ENCODE data around the gene COMMD1.

GRCh38 chr2:61961231-61961901 lies 55.9 kb downstream of the COMMD1 start:
- no peak for TF ChIP-seq CTCF (IDR thresholded peaks at IDR 0.05; ENCODE audit: extremely low read depth in 1 of 2, insufficient read depth in 1 of 2, low read depth in 1 of 2, low read length in 2 of 2)
- no peak for TF ChIP-seq POLR2A (IDR thresholded peaks at IDR 0.05; ENCODE audit: low read depth, low read length)
